Measurements from ENCODE around the gene RFXAP.

GRCh38 chr13:36806102-36806501, 12.9 kb upstream of the RFXAP start:
- TF ChIP-seq MAX (IDR thresholded peaks at IDR 0.05; ENCODE audit: insufficient read depth, insufficient read length) (no peak), CTCF (IDR thresholded peaks at IDR 0.05; ENCODE audit: extremely low read depth in 1 of 2, insufficient read depth in 1 of 2, low read depth in 1 of 2, low read length in 2 of 2) (no peak)
